AG09319 (cell line): ENCODE data around the gene MLC1.
A peak's percentile ranks its signal among the peaks of the same experiment; 100 is the strongest.

Source experiments
- DNase-seq: peaks from one replicate; pipeline ENCODE4 v3.0.0-alpha.2; 2010; ENCODE audit warnings: low read depth; ENCODE audit errors: extremely low read depth
- CTCF ChIP-seq: IDR thresholded peaks from 2 replicates; pipeline ENCODE4 v1.5.1; 2011; ENCODE audit warnings: low read depth, mild to moderate bottlenecking, inconsistent platforms, low read length, moderate library complexity

MLC1 gene

GRCh38 chr22:50016308-50016987, 68.8 kb downstream of the MLC1 start:
- DNase-seq: no peak
- no peak for TF ChIP-seq CTCF

GRCh38 chr22:50015451-50016307, 69.5 kb downstream of the MLC1 start:
- DNase-seq: no peak
- no peak for TF ChIP-seq CTCF

DNA sequence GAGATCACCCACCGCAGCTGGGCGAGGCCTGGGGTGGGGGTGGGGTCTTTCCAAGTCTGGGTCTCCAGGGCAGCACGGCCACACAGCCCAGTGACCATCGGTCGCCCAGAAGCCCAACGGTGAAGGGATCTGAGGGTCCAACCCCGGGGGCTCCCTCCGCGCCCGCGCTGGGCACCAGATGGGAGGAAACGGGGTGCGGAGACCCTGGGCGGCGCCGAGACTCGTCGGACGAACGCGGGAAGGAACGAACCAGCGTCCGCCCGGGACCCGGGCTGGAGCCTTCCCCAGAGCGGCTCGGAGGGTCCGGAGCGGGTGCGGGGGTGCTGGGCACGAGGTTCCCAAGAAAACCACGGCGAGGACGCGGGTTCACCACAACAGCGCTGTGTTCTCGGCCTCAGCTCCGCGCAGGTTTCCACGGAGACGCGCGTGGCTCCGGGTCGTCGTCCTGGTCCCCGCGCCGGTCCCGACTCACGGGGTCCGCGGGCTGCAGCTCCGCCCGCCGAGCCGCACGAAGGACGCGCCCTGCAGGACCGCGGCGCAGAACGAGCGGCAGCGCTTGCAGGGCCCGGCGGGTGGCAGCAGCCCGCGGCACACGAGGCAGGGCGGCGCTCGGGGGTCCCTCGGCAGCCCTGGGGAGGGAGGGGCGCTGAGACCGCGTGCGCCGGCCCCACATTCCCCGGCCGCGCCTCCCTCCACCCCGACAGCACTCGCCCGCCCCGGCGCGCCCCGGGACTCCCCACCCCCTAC, 70.4 kb downstream of the MLC1 start:
- TF ChIP-seq CTCF: no peak
- DNase-seq: no peak

DNA sequence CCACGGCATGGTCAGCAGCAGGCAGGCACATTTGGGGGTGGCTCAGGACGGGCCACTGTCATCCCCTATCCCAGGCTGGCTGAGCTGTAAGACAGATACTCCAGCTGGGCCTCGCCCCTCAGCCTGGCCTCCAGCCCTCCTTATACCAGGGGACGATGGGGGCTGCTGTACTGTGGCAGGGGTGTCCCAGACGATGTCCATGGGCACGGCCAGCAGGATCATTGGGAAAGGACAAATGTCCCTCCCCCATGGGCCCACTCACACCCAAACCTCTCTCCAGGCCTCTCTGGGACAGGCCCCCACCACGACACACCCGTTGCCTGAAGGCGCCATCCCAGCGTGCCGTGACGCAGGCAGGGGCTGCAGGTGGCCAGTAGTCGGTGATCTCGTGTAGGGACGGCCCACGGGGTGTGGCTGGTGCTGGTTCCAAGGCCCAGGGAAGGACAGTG, 71.1 kb downstream of the MLC1 start:
- no peak for DNase-seq
- TF ChIP-seq CTCF: no peak

DNA sequence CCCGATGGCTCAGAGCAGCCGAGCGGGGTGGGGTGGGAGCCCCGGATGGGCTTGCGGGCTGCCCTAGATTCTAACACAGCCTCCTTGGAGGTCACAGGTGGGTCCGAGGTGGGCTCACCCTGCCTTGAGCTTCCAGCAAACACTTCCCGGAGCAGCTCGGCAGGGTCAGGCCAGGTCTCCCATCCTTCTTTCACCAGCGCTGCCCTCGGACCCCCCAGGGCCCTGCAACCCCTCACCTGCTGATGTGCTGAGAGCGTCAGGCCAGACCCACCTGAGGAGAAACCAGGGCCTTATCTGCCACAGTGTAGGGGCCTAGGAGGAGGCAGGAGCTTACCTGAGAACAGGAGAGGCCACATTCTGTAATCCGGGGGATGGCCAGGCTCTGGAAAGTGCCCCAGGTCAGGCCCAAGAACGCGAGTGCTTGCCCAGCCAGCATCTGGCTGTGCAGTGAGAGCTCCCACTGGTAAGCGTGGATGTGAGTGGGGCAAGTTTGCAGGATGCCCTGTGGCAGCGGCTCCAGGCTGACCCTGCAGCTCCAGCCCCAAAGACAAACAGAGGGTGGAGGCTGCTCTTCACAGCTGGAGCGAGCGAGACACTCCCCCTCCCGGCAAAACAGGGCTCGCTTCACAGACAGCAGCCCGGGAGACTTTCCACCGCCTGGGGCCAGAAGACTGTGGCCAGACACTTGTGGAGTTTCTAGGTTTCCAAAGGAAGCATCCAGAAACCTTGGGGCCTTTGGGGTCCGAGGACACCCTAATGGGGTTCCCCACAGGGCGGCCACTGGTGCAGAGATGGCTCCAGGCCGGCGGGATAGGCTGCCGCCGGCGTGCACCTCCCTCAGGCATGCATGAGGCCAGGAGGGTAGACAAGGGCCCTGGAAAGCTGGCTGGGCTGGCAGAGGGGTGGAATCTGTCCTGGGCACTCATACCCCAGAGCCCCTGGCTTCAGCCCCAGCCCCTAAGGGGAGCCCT, 72.7 kb downstream of the MLC1 start, which contains the start of gene IL17REL:
IL17REL (minus strand) TSS at position 555 of the 971 bp plus-strand sequence; CDS start at position 436, 119 bp downstream.
- DNase-seq: no peak
- peak; percentile 25 for TF ChIP-seq CTCF

DNA sequence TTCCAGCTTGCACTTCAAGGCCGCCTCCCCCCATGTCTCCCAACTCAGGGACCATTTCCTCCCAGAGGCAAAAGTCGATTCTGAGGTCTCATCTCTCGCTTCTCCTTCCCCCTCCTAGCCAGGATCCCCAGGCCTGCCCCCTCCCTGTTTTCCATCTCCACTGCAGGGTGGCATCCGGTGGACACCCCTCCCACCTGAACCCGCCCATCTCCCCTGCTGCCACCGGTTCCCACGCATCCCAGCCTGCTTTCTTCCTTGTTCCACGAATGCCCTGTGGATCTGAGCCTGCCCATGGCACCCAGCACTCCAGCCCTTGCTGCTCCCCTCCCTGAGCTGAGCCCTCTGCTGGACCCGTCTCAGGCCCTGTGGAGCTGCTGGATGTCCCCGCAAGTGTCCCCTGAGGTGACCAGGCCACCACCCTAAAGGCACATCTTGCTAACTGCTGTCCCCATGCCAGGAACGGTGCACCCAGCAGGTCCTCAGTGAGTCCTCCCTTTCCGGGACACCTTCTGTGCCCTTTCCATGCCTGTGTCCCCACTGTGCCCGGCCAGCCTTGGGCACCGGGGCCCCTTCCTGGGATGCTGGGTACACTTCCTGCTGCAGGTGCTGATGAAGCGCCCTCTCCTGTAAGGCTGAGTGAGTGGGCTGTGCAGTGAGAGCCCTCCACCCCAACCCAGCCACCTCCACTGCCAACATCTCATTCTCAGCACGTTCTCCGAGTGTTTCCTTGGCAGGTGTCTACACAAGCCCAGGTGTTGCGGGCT, 73.6 kb downstream of the MLC1 start:
- TF ChIP-seq CTCF: no peak
- no peak for DNase-seq
